Endothelial cell of umbilical vein (primary cell): ENCODE data around the gene EREG. TPM values are rescaled to one million over a fixed set of nuclear protein-coding genes. Genes with fewer than 3 reads are reported as not detected.

Experiments
- BruUV-seq: library from RNA; stranded (reverse); fragments of 400-500 nt; replicated peaks from 2 replicates; lab custom pipeline; 2021; lab: Mats Ljungman, UMichigan
- CTCF ChIA-PET: fragments of 300-600, 350-600 bp; sonication (Branson Sonifier 250); formaldehyde crosslinking; loops from one replicate; lab custom pipeline; 2021; ENCODE audit warnings: antibody characterized with exemption, inconsistent platforms; lab: Charles Lee
- POLR2A ChIA-PET: fragments of 300-600, 350-600 bp; sonication (Branson Sonifier 250); formaldehyde crosslinking; loops from one replicate; lab custom pipeline; 2021; ENCODE audit warnings: antibody characterized with exemption, inconsistent platforms; lab: Charles Lee
- DNase-seq: peaks from one replicate; pipeline ENCODE4 v3.0.0-alpha.2; 2011; ENCODE audit warnings: low read depth, low spot score
- FAIRE-seq: peaks from 2 replicates; lab custom pipeline; 2011; peaks lifted over from hg19 to GRCh38; lab: Jason Lieb, UNC
- H2AFZ ChIP-seq: 2 replicates; pipeline ENCODE4 v1.6.0; 2012; ENCODE audit warnings: low read depth, low read length, control low read depth, inconsistent platforms
- H3K27ac ChIP-seq: 2 replicates; pipeline ENCODE4 v1.5.1; 2011; ENCODE audit warnings: low read depth, mild to moderate bottlenecking, control low read depth, low read length, moderate library complexity; ENCODE audit not compliant: insufficient read depth
- H3K27me3 ChIP-seq, 2 experiments: 2 replicates each; pipeline versions ENCODE4 v1.6.0 to v1.6.1; 2011; ENCODE audit warnings: low read length in 2 of 2, mixed read lengths in 1 of 2; ENCODE audit not compliant: control insufficient read depth in 2 of 2, insufficient read depth in 2 of 2
- H3K36me3 ChIP-seq, 2 experiments: 2 replicates in 1 of 2; 3 replicates in 1 of 2; pipeline ENCODE4 v1.5.1; 2011; ENCODE audit warnings: low read length in 2 of 2, mild to moderate bottlenecking in 1 of 2, moderate library complexity in 1 of 2; ENCODE audit not compliant: control insufficient read depth in 2 of 2, insufficient read depth in 2 of 2; ENCODE audit errors: extremely low read depth in 1 of 2
- H3K4me1 ChIP-seq: 3 replicates; pipeline ENCODE4 v1.5.1; 2011; ENCODE audit warnings: mild to moderate bottlenecking, low read length; ENCODE audit not compliant: control insufficient read depth, insufficient read depth; ENCODE audit errors: extremely low read depth
- H3K4me2 ChIP-seq: 2 replicates; pipeline ENCODE4 v1.6.1; 2011; ENCODE audit warnings: low read length, control low read depth, mixed read lengths; ENCODE audit not compliant: insufficient read depth
- H3K4me3 ChIP-seq, 3 experiments: fragments of 200-600 bp in 1 of 3; sonication (generic), shearing (Covaris generic) in 1 of 3; replicated peaks in 1 of 3; 2 replicates each; pipeline ENCODE4 v1.5.1; 2011 to 2016; ENCODE audit warnings: control low read depth in 3 of 3, low read length in 3 of 3, mild to moderate bottlenecking in 2 of 3, inconsistent platforms in 1 of 3, low read depth in 1 of 3, moderate library complexity in 1 of 3; ENCODE audit not compliant: insufficient read depth in 1 of 3
- H3K79me2 ChIP-seq: 2 replicates; pipeline ENCODE4 v1.6.0; 2012; ENCODE audit warnings: low read length, inconsistent platforms; ENCODE audit not compliant: control insufficient read depth, insufficient read depth
- H3K9ac ChIP-seq: replicated peaks from 2 replicates; pipeline ENCODE3; 2011; ENCODE audit warnings: low read length, control low read depth; ENCODE audit not compliant: insufficient read depth; ENCODE audit errors: extremely low read depth
- H3K9me1 ChIP-seq: replicated peaks from 3 replicates; pipeline ENCODE4 v1.6.0; 2011; ENCODE audit warnings: mild to moderate bottlenecking, low read length; ENCODE audit not compliant: control insufficient read depth, insufficient read depth; ENCODE audit errors: extremely low read depth
- H3K9me3 ChIP-seq: replicated peaks from 2 replicates; pipeline ENCODE4 v1.5.1; 2012; ENCODE audit warnings: low read length, inconsistent platforms; ENCODE audit not compliant: control insufficient read depth, insufficient read depth
- H4K20me1 ChIP-seq: replicated peaks from 2 replicates; pipeline ENCODE3; 2011; ENCODE audit warnings: mild to moderate bottlenecking, low read length; ENCODE audit not compliant: control insufficient read depth, insufficient read depth; ENCODE audit errors: extremely low read depth
- CTCF ChIP-seq, 2 donors: IDR thresholded peaks; 1 replicate in 1 of 2; 2 replicates in 1 of 2; pipeline ENCODE4 v1.5.1; 2011; ENCODE audit warnings: low read length in 2 of 2, mild to moderate bottlenecking in 2 of 2, moderate library complexity in 2 of 2, control low read depth in 1 of 2, inconsistent platforms in 1 of 2, low read depth in 1 of 2; ENCODE audit not compliant: insufficient read depth in 1 of 2; ENCODE audit errors: extremely low read depth in 1 of 2
- EZH2 ChIP-seq: IDR thresholded peaks from 2 replicates; pipeline ENCODE4 v1.6.1; 2012; ENCODE audit warnings: borderline replicate concordance, low read depth, mild to moderate bottlenecking, moderate library complexity, low read length, inconsistent platforms; ENCODE audit not compliant: severe bottlenecking
- FOS ChIP-seq: IDR thresholded peaks from 2 replicates; pipeline ENCODE4 v1.6.1; 2011; ENCODE audit warnings: mild to moderate bottlenecking, low read length, moderate library complexity, borderline replicate concordance; ENCODE audit not compliant: insufficient read depth
- GATA2 ChIP-seq: IDR thresholded peaks from 2 replicates; pipeline ENCODE4 v1.7.0; 2011; ENCODE audit warnings: low read depth, mild to moderate bottlenecking, moderate library complexity, mixed read lengths, low read length; ENCODE audit not compliant: insufficient read length, insufficient read depth
- JUN ChIP-seq: IDR thresholded peaks from 2 replicates; pipeline ENCODE4 v1.6.1; 2011; ENCODE audit warnings: borderline replicate concordance, low read depth; ENCODE audit not compliant: insufficient read length, insufficient read depth
- MYC ChIP-seq: IDR thresholded peaks from one replicate; pipeline ENCODE4 v1.6.1; 2011; ENCODE audit warnings: mild to moderate bottlenecking, low read depth, low read length
- POLR2AphosphoS5 ChIP-seq: IDR thresholded peaks from 2 replicates; pipeline ENCODE4 v1.6.1; 2012; ENCODE audit warnings: low read depth, mild to moderate bottlenecking, control low read depth, low read length, moderate library complexity; ENCODE audit not compliant: insufficient read depth
- dilution Hi-C: fragments of 300-500 bp; cut with MboI; formaldehyde crosslinking; loops from one replicate; pipeline ENCODE4 v1.15.0; 2019; ENCODE audit warnings: low sequenced_read_pairs; ENCODE audit not compliant: extremely low pct_ligation_motif_present
- intact Hi-C: fragments of 100-400 bp; cut with micrococcal nuclease; formaldehyde crosslinking; loops from one replicate; pipeline ENCODE4 v1.10.0; 2022
- polyA plus RNA-seq, 4 experiments: library from polyadenylated mRNA; depleted of rRNA in 3 of 4; stranded (reverse) in 3 of 4; unstranded in 1 of 4; fragments of >200 nt; gene quantifications; 2 replicates each; pipeline versions ENCODE4 v1.2.1 to v1.2.3, GENCODE V29; 2011 to 2012; ENCODE audit warnings: missing spikeins in 1 of 4
- total RNA-seq: library from RNA; stranded (reverse); gene quantifications from 2 replicates; pipeline ENCODE4 v1.2.3, GENCODE V29; 2021

Gene EREG
- total and polyA plus RNA-seq, 2 donors (not counting 3 experiments of a cell fraction or from before 2014, with no cell fraction given), result not detected

- peak; percentile 38 for FAIRE-seq
- Histone ChIP-seq H3K79me2 (no peaks in the 10 kb centered on the region), H2AFZ (no peak overlapping the region), H3K9me1 (no peaks in the 10 kb centered on the region), H3K4me1 (peaks cover 7% of the 10 kb centered on the region), H3K27me3 (no peaks in the 10 kb centered on the region), H3K9me3 (no peaks in the 10 kb centered on the region), H3K36me3 (no peaks in the 10 kb centered on the region), H3K9ac (no peak overlapping the region), H3K4me2 (peak overlapping the region; percentile 54), H3K4me3 (no peak overlapping the region), H3K27ac (peak overlapping the region; percentile 27), H4K20me1 (no peaks in the 10 kb centered on the region)
- ChIA-PET POLR2A (no interaction called here), CTCF (interaction anchor here (1.0 to 5.7 kb wide), 3 partner anchors 157 to 296 kb away, joined by 3 to 224 read pairs (median 25); no protein-coding TSS in a partner anchor)
- no TSS peak for BruUV-seq
- peak; percentile 14 for DNase-seq
- peak; percentile 39 for TF ChIP-seq FOS
- no peak for TF ChIP-seq POLR2AphosphoS5
- peak; percentile 50 for TF ChIP-seq JUN
- dilution Hi-C loops, result loop anchor here (25.0 kb wide), 1 partner anchor 163 kb away; no protein-coding TSS in a partner anchor
- intact Hi-C loops, result no loop called here
Observed at GRCh38 chr4:74374561-74375327, 9.8 kb downstream of the EREG start.

GRCh38 chr4:74375824-74376426 lies 11.0 kb downstream of the EREG start:
- intact Hi-C loops (loop anchor here (2.0 kb wide), 1 partner anchor 47 kb away; no protein-coding TSS in a partner anchor), dilution Hi-C loops (loop anchor here (25.0 kb wide), 1 partner anchor 161 kb away; no protein-coding TSS in a partner anchor)
- FAIRE-seq, result no peak
- CTCF ChIA-PET, result interaction anchor here (0.6 to 6.0 kb wide), 14 partner anchors 9 to 299 kb away, joined by 3 to 224 read pairs (median 7); partner anchors contain the start of gene AREG
- Histone ChIP-seq H3K9ac (no peak overlapping the region), H4K20me1 (no peaks in the 10 kb centered on the region), H3K27ac (no peak overlapping the region), H3K4me3 (no peak overlapping the region), H3K9me1 (no peaks in the 10 kb centered on the region), H3K4me2 (no peak overlapping the region), H3K9me3 (no peaks in the 10 kb centered on the region), H3K36me3 (no peaks in the 10 kb centered on the region), H3K4me1 (peaks cover 7% of the 10 kb centered on the region), H3K79me2 (no peaks in the 10 kb centered on the region), H2AFZ (no peak overlapping the region), H3K27me3 (no peaks in the 10 kb centered on the region)
- BruUV-seq, result no TSS peak
- no peak for DNase-seq
- POLR2A ChIA-PET, result no interaction called here
- TF ChIP-seq POLR2AphosphoS5 (no peak), EZH2 (no peak), CTCF (IDR thresholded peaks at IDR 0.05; ENCODE audit: extremely low read depth in 1 of 2, insufficient read depth in 1 of 2, low read depth in 1 of 2, low read length in 2 of 2) (no peak), MYC (no peak), GATA2 (no peak)
